ENCODE results near the gene NELFCD.

- TF ChIP-seq CTCF (IDR thresholded peaks at IDR 0.05) (no peak), POLR2A (IDR thresholded peaks at IDR 0.05) (no peak)
Observed at GRCh38 chr20:59014680-59015389, 33.8 kb downstream of the NELFCD start.
